ENCODE measurements around the gene TLR3.

DNA sequence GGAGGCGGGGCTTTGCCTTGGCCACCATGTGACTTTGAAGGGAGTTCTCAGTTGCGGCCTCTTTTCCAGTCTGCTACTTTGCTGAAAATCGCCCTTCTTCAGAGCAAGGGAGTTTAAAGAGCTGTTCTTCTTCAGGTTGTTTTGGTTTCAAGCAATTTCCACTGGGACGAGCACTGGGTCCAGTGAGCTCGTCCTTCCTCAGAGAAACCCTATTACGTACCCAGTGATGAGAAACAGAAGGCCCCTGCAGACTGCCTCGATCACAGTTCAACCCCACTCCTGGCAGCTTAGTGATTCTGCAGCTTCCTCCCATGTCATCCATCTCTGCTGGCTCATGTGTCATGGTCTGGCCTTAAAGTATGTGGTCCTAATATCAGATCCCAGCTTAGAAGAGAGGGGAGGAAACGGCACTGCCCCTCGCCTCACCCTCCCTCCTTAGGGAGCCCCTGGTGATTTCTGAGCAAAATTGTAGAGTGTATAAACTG, 27.8 kb downstream of the TLR3 start:
- TF ChIP-seq POLR2AphosphoS5 (IDR thresholded peaks at IDR 0.05) = no peak
- TF ChIP-seq, protein P1, sequence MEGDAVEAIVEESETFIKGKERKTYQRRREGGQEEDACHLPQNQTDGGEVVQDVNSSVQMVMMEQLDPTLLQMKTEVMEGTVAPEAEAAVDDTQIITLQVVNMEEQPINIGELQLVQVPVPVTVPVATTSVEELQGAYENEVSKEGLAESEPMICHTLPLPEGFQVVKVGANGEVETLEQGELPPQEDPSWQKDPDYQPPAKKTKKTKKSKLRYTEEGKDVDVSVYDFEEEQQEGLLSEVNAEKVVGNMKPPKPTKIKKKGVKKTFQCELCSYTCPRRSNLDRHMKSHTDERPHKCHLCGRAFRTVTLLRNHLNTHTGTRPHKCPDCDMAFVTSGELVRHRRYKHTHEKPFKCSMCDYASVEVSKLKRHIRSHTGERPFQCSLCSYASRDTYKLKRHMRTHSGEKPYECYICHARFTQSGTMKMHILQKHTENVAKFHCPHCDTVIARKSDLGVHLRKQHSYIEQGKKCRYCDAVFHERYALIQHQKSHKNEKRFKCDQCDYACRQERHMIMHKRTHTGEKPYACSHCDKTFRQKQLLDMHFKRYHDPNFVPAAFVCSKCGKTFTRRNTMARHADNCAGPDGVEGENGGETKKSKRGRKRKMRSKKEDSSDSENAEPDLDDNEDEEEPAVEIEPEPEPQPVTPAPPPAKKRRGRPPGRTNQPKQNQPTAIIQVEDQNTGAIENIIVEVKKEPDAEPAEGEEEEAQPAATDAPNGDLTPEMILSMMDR (IDR thresholded peaks at IDR 0.05) = no peak
